Activated naive CD4-positive, alpha-beta T cell treated with Interleukin-2 at 50 U/mL for 16 hours (primary cell): ENCODE measurements around the gene FAM110D.

Experiments
- DNase-seq: peaks from one replicate; pipeline ENCODE4 v3.0.0-alpha.2; 2020

FAM110D gene

GRCh38 chr1:26158908-26159742 lies at the start of gene FAM110D:
FAM110D (plus strand) TSS chr1:26159079; CDS start chr1:26161292, 2,213 bp downstream.
- no peak for DNase-seq

DNA sequence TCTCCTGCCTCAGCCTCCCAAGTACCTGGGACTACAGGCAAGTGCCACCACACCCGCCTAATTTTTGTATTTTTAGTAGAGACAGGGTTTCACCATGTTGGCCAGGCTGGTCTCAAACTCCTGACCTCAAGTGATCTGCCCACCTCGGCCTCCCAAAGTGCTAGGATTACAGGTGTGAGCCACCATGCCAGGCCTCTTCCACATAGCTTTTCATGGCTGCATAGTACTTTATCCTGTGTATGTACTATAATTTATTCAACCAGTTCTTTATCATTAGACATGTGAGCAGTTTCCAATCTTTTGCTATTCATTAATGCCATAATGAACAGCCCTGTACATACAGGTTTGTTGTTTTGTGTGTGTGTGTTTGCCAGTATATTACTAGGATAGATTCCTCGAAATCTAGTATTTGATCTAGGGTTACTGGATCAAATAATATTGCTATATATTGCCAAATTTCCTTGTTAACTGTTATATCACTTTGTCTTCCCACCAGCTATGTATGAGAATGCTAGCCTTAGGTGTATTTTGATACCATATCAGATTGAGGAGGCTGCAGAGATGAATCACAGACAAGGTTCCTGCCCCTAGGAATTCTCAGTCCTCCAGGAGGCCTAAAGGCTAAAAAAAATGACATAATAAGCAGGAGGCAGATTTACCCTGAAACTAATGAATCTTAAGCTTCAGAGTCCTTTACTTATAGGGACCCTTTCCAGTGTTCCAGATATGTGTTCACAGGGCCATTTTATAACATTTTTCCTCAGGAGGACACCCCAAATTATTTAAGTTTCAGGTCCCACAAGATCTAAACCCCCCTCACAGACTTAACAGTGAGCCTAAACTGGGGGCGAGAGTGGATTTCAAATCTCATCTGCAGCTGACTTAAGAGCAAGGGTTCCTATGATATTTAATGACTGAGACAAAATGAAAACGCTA lies 49.4 kb upstream of the FAM110D start:
- DNase-seq: no peak

DNA sequence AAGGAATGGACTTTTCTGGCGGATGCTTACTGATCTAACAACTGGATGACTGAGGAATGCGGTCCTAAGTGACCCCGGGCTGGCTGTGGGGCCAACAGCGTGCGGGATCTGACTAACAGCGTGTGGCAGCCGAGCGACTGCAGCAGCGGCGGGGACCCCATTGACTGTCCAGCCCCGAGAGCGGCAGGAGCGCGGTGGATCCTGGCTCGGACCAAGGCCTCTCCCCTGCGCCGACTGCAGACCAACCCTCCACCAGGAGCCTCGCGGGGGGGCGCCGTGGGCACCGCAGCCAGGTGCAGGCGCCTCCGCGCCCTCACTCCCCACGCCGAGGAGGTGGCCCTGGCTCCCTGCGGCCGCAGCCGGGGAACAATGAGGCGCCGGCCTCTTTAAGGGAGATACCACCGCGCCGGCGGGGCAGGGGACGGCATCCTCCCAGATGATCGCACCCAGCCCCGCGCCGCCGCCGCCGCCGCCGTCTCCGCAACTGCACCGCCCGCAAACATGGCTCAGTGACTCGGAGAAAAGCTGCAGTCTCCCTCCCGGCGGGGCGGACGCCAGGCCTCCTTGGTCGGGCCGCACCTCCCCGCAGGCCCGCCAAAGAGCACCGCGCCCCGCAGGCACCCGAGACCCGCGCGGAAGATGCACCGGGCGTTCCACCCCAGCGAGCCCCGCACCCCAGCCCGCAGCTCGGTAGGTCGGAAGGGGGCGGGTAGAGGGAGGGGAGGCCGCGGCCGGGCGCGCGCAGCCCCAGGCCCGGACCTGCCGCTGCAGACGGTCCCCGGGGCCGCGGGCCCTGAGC lies 47.9 kb upstream of the FAM110D start:
- DNase-seq: peak; percentile 78

DNA sequence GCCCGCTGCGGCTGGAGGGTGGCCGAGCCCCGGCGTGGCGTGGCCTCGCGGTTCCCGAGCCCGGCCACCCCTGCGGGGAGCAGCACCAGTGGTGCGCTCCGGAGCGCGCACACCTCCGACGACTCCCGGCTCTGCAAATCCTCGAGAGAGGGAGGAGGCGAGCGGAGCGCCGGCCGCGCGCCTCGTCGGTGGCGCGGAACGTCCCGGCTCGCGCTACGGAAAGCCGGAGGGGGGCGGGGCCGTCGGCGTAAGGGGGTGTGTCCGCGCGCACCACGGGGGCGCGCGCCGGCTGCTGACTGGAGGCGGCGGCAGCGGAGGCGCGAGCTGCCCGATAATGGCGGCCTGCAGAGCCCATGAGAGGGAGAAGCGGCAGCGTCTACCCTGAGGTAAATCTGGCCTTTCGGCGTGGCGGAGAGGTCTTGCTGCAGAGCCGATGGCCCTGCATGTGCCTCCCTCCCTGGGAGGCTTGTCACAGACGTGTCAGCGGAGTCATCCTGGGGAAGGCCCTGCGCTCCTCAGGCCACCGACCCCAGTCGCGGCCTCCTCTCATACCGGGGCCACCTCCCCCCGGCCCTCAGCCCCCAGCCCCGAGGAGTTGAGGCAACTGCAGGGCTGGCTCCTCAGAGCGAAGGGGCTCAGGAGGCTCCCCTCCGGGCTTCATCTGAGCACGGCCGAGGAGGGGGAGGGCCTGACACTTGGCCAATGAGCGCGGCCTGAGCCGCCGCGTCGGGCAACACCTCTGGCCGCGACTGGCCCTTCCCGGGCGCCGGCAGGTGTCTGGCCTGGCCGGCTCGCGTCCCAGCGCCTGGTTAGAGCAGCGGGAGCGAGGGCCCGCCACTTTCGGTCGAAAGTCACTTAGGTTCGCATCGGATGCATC lies 47.1 kb upstream of the FAM110D start, which contains the start of gene PDIK1L:
TSS of gene PDIK1L (plus strand) at position 295 of the 877 bp plus-strand sequence. CDS start 2,485 bp downstream, outside the sequence.
- peak; percentile 94 for DNase-seq

DNA sequence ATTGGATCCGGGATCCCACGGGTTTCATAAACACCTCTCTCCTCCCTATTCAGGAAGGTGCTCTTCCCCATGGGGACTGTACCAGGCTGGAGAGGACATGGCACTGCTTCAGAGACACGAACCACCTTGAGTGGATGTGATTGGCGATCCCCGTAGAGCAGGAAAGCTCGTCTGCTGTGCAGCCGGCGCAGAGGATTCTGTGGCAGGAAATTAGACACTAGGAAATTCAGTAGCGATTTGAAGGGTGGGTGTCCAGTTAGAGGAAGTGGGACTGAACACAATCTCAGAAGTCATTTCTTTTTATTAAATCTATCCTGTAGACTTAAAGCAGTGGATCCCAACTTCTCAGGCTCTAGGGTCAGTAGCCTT lies 46.5 kb upstream of the FAM110D start:
- no peak for DNase-seq

DNA sequence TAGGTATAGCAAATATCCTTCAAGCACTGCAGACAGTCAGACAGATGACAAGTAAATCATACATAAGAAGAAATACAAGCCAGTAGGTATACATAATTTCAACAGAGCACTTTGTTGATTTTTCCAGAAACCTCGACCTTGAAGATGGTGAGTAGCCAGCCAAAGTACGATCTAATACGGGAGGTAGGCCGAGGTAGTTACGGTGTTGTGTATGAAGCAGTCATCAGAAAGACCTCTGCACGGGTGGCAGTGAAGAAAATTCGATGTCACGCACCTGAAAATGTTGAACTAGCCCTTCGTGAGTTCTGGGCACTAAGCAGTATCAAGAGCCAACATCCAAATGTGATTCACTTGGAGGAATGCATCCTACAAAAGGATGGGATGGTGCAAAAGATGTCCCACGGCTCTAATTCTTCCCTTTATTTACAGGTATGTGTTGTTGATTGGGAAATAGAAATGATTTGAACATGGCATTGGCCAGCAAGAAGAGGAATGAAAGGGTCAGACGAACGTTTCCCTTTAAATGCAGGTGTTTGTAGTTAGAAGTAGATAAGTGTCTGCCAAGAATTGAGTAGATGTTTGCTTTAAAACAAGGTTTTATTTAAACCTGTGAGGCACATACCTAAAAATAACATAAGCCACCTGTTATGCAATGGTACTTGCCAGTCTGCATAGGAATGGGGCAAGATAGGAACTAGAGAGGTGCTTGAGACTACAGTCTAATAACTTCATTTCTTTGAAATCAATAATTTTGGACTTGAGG lies 44.5 kb upstream of the FAM110D start:
- DNase-seq: no peak

DNA sequence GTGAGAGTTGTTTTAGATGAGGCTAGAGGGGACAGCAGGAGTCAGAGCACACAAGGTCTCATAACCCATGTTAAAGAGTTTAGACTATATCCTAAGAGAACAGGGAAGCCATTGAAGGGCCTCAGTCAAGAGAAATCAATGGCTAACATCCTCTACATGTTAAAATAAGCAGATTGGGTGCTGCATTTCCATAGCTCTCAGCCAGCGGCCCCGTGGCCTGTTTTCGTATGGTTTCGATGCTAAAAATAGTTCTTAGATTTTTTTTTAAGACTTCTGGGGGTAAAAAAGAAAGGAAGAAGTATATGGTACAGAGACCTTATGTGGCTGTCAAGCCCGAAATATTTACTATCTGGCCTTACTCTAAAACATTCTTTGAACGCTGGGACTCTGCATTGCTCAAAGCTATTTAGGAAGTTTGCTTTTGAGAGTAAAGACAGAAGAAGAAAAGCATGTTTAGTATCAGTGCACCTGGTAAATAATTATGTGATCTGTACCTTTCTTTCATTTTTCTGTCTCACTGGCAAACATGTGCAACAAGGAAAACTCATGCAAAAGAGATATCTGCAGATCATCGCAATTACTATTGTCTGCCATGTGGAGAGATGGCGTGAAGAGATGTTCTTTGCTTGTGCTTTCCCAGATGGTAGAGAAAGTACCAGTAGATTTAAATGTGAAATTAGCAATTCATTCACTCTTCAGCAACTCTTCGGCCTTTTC lies 38.8 kb upstream of the FAM110D start:
- no peak for DNase-seq

GRCh38 chr1:26121854-26122773 lies 36.8 kb upstream of the FAM110D start:
- no peak for DNase-seq

GRCh38 chr1:26122988-26123973 lies 35.6 kb upstream of the FAM110D start:
- no peak for DNase-seq

GRCh38 chr1:26124418-26125331 lies 34.2 kb upstream of the FAM110D start:
- no peak for DNase-seq

DNA sequence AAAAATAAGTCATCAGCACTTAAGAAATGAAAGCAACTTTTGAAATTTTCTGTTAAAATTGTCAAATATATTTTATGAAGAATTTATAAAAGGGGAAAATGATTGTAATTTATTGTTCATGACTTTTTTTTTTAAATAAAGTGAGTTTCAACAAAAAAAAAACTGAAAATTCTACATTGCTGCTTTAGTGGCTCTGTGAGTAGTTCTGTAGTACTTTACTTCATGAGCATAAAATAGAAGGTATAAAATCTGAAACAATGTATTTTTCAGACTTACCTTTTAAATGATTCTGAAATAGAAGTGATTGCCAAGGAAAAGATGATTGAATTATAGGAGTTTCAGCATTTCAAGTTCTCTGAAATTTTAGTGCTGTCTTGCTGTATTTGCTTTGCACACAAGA lies 33.5 kb upstream of the FAM110D start:
- DNase-seq: no peak

GRCh38 chr1:26125946-26126320 lies 32.9 kb upstream of the FAM110D start:
- no peak for DNase-seq

DNA sequence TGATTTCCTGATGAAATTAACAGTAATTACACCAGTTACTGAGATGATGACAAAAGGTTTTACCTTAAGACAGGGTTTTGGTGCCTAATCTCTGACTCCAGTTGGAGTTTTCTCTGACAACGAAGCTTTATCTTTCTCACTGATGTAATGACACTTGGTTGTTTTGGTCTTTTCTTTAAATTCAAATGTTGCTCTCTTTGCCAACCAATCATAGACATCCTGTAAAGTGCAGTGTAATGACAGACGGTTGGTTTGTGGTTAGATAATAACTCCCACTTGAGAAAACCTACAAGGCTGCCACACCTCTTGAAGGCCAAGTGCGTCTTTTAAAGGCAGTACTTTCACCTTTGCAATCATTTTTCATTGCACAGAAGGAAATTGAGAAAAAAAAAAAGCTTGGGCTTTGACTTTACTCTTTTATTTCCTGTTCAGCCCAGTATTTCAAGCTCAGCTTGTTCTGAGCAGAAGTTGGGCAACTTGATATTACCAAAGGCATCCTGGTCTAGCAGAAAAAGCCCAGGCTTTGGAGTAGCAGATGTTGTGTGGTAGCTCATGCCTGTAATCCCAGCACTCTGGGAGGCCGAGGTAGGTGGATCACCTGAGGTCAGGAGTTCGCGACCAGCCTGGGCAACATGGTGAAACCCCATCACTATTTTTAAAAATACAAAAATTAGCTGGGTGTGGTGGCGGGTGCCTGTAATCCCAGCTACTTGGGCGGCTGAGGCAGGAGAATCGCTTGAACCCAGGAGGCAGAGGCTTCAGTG lies 32.4 kb upstream of the FAM110D start:
- DNase-seq: peak; percentile 38

GRCh38 chr1:26127235-26128163 lies 31.4 kb upstream of the FAM110D start:
- no peak for DNase-seq

DNA sequence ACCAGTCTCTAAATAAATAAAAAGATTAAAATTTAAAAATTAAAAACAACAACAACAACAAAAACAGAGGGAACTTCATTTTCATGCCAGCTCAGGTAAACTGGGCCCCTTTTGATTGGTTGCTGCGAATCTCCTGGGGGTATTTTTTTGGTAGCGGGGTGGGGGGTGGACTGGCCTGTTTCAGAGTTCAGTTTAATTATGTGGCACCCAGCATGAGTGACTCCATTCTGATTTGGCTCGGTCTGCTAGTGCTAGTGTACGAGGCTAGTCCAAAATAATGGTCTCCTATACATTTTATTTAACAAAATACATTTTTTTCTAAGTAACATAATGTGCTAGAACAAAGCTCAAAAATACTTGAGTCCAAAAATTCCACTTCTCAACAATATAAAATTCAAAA lies 29.1 kb upstream of the FAM110D start:
- no peak for DNase-seq
